D721Med (cell line): Measurements from ENCODE around the gene NUDT3.
"Not testable (repeated sequence)": the region's sequence is repeated elsewhere in the genome, so short reads cannot be mapped to it uniquely, and the experiment has no call there.

Experiments
- DNase-seq: peaks from one replicate; pipeline ENCODE4 v3.0.0; 2011; ENCODE audit warnings: low spot score; ENCODE audit not compliant: insufficient read length
- FAIRE-seq: peaks from 2 replicates; lab custom pipeline; 2011; peaks lifted over from hg19 to GRCh38; lab: Jason Lieb, UNC
- CTCF ChIP-seq: IDR thresholded peaks from 2 replicates; pipeline ENCODE4 v1.5.1; 2012; ENCODE audit warnings: mild to moderate bottlenecking, control low read depth; ENCODE audit not compliant: insufficient read depth; ENCODE audit errors: missing control alignments

The NUDT3 gene

GRCh38 chr6:34377984-34378383, 14.5 kb downstream of the NUDT3 start:
- FAIRE-seq (no peak), DNase-seq (no peak)
- no peak for TF ChIP-seq CTCF

GRCh38 chr6:34377571-34377970, 14.9 kb downstream of the NUDT3 start:
- not testable (repeated sequence) for FAIRE-seq, DNase-seq

- no peak for TF ChIP-seq CTCF
- DNase-seq = no peak
- no peak for FAIRE-seq
Observed at GRCh38 chr6:34375833-34376232, 16.6 kb downstream of the NUDT3 start.

- TF ChIP-seq CTCF = no peak
- DNase-seq (no peak), FAIRE-seq (no peak)
Observed at GRCh38 chr6:34374508-34374907, 18.0 kb downstream of the NUDT3 start.

GRCh38 chr6:34374069-34374468, 18.4 kb downstream of the NUDT3 start:
- TF ChIP-seq CTCF = no peak
- DNase-seq (no peak), FAIRE-seq (no peak)

- no peak for TF ChIP-seq CTCF
- no peak for FAIRE-seq
- no peak for DNase-seq
Observed at GRCh38 chr6:34373511-34373910, 19.0 kb downstream of the NUDT3 start.

- not testable (repeated sequence) for FAIRE-seq, DNase-seq
Observed at GRCh38 chr6:34371865-34372264, 20.6 kb downstream of the NUDT3 start.

- FAIRE-seq (no peak), DNase-seq (no peak)
- TF ChIP-seq CTCF = no peak
Observed at GRCh38 chr6:34370361-34370760, 22.1 kb downstream of the NUDT3 start.
